ENCODE measurements around the gene ZFYVE9.

DNA sequence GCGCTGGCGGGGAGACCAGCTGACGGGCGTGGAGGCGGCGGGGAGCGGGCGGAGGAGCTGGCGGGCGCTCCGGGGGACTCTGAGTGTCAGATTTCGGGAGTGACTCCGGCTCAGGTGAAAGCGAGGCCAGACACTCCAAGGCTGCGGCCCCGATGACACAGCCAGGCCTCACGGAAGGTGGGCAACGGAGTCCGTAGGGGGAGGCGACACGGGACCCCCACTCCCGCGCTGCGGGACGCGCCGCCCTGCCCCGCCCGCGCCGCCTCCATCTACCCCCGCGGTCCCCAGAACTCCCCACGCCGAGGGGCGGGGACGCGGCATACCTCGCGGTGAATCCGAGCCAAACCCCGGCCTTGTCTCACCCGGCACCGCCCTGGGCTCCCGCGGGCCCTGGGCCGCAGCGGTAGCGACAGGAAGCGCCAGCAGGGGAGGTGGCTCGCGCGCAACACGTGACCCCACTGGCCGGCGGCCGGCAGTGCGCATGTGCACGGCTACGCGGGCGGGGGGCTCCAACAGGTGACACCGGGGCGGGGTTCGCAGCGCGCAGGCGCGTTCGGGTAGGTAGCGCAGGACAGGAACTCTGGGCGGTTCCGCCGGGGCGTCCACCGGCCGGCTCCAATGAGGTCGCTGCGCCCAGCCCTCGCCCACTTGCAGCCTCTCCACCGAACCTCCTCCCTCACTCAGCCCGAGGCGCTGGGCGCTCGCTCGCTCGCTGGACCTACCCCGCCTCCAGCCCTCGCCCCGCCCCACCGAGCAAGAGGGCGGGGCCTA is 224.0 kb downstream of the ZFYVE9 start, which contains the start of gene CC2D1B:
- TF ChIP-seq EZH2 (IDR thresholded peaks at IDR 0.05; ENCODE audit: borderline replicate concordance, low read depth, low read length, severe bottlenecking), result no peak
- TF ChIP-seq, protein P1, sequence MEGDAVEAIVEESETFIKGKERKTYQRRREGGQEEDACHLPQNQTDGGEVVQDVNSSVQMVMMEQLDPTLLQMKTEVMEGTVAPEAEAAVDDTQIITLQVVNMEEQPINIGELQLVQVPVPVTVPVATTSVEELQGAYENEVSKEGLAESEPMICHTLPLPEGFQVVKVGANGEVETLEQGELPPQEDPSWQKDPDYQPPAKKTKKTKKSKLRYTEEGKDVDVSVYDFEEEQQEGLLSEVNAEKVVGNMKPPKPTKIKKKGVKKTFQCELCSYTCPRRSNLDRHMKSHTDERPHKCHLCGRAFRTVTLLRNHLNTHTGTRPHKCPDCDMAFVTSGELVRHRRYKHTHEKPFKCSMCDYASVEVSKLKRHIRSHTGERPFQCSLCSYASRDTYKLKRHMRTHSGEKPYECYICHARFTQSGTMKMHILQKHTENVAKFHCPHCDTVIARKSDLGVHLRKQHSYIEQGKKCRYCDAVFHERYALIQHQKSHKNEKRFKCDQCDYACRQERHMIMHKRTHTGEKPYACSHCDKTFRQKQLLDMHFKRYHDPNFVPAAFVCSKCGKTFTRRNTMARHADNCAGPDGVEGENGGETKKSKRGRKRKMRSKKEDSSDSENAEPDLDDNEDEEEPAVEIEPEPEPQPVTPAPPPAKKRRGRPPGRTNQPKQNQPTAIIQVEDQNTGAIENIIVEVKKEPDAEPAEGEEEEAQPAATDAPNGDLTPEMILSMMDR (IDR thresholded peaks at IDR 0.05; ENCODE audit: borderline replicate concordance, extremely low read depth, low read length, poor library complexity, severe bottlenecking), result peak; percentile 18

Measured in DND-41 (cell line).